Activated CD8-positive, alpha-beta T cell treated with anti-CD3 and anti-CD28 coated beads, Interleukin-2, amount 10 ng/mL, durations not matched to agents 7 days and 5 days (primary cell): ENCODE measurements around the gene NUP214. TPM values are rescaled to one million over a fixed set of nuclear protein-coding genes. Genes with fewer than 3 reads are reported as not detected.
"Not testable (repeated sequence)": the region's sequence is repeated elsewhere in the genome, so short reads cannot be mapped to it uniquely, and the experiment has no call there.

ENCODE experiments used
- ATAC-seq: fragments of 150-1000 bp; cut with Tn5 transposase; one replicate; pipeline ENCODE4 v1.10.0; 2021; ENCODE audit warnings: moderate library complexity
- CTCF ChIA-PET: fragments of 350-600 bp; sonication (Branson Sonifier 250); formaldehyde crosslinking; loops from one replicate; lab custom pipeline; 2021; ENCODE audit warnings: antibody characterized with exemption; lab: Charles Lee
- POLR2A ChIA-PET: fragments of 350-600 bp; sonication (Branson Sonifier 250); formaldehyde crosslinking; loops from one replicate; lab custom pipeline; 2021; ENCODE audit warnings: antibody characterized with exemption; lab: Charles Lee
- DNase-seq: peaks from one replicate; pipeline ENCODE4 v3.0.0-alpha.2; 2020
- H3K27ac Mint-ChIP-seq: one replicate; pipeline ENCODE4 v1.8.0; 2021; ENCODE audit warnings: mild to moderate bottlenecking, mixed read lengths
- H3K27me3 Mint-ChIP-seq: one replicate; pipeline ENCODE4 v1.8.0; 2021; ENCODE audit warnings: low read depth, mixed read lengths
- H3K36me3 Mint-ChIP-seq: one replicate; pipeline ENCODE4 v1.8.0; 2021; ENCODE audit warnings: low read depth, mixed read lengths
- H3K4me1 Mint-ChIP-seq: one replicate; pipeline ENCODE4 v1.8.0; 2021; ENCODE audit warnings: low read depth, mixed read lengths
- H3K4me3 Mint-ChIP-seq: one replicate; pipeline ENCODE4 v1.8.0; 2021; ENCODE audit warnings: mild to moderate bottlenecking, mixed read lengths
- H3K9me3 Mint-ChIP-seq: one replicate; pipeline ENCODE4 v1.8.0; 2022; ENCODE audit warnings: mixed read lengths; ENCODE audit not compliant: insufficient read depth
- total RNA-seq, 2 experiments: library from RNA; stranded (reverse); gene quantifications; one replicate each; pipeline ENCODE4 v1.2.3, GENCODE V29; 2021

The NUP214 gene
- total RNA-seq, 2 experiments from 2014 or later, result 61.3 to 63.5 TPM

GRCh38 chr9:131098391-131099101 is 26.8 kb upstream of the NUP214 start:
- Mint-ChIP-seq H3K4me3 (no peak overlapping the region), H3K9me3 (no peaks in the 10 kb centered on the region), H3K27me3 (peaks cover 36% of the 10 kb centered on the region), H3K27ac (no peak overlapping the region), H3K36me3 (no peaks in the 10 kb centered on the region), H3K4me1 (peaks cover 8% of the 10 kb centered on the region)
- DNase-seq (no peak), ATAC-seq (no peak)
- POLR2A ChIA-PET, result interaction anchor here (1.1 to 2.0 kb wide), 2 partner anchors 26 kb away, joined by 3 to 13 read pairs; partner anchors contain the start of gene NUP214
- CTCF ChIA-PET, result interaction anchor here (0.6 kb wide), 1 partner anchor 46 kb away, joined by 3 read pairs; no protein-coding TSS in a partner anchor

GRCh38 chr9:131099102-131099606 is 26.2 kb upstream of the NUP214 start:
- Mint-ChIP-seq H3K27ac (no peak overlapping the region), H3K36me3 (no peaks in the 10 kb centered on the region), H3K27me3 (peaks cover 33% of the 10 kb centered on the region), H3K4me1 (peaks cover 8% of the 10 kb centered on the region), H3K4me3 (no peak overlapping the region), H3K9me3 (no peaks in the 10 kb centered on the region)
- ATAC-seq (no peak), DNase-seq (no peak)
- CTCF ChIA-PET, result interaction anchor here (0.6 kb wide), 1 partner anchor 1724 kb away, joined by 4 read pairs; no protein-coding TSS in a partner anchor
- POLR2A ChIA-PET, result interaction anchor here (2.0 kb wide), 1 partner anchor 26 kb away, joined by 13 read pairs; the partner anchor contains the start of gene NUP214

DNA sequence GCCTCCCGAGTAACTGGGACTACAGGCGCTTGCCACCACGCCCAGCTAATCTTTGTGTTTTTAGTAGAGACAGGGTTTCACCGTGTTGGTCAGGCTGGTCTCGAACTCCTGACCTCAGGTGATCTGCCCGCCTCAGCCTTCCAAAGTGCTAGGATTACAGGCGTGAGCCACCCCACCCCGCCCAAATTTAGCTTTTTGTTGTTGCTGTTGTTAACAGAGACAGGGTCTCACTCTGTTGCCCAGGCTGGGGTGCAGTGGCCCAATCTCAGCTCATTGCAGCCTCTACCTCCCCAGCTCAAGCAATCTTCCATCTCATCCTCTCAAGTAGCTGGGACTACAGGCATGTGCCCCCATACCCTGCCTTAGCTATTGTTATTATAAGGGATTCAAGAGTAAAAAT is 25.5 kb upstream of the NUP214 start:
- not testable (repeated sequence) for H3K4me3 Mint-ChIP-seq, H3K27ac Mint-ChIP-seq, ATAC-seq, H3K36me3 Mint-ChIP-seq, H3K4me1 Mint-ChIP-seq, H3K9me3 Mint-ChIP-seq, DNase-seq
- CTCF ChIA-PET, result interaction anchor here (1.0 kb wide), 1 partner anchor 43 kb away, joined by 3 read pairs; no protein-coding TSS in a partner anchor
- POLR2A ChIA-PET, result interaction anchor here (2.0 kb wide), 1 partner anchor 25 kb away, joined by 13 read pairs; the partner anchor contains the start of gene NUP214
- peaks cover 26% of the 10 kb centered on the region for H3K27me3 Mint-ChIP-seq

DNA sequence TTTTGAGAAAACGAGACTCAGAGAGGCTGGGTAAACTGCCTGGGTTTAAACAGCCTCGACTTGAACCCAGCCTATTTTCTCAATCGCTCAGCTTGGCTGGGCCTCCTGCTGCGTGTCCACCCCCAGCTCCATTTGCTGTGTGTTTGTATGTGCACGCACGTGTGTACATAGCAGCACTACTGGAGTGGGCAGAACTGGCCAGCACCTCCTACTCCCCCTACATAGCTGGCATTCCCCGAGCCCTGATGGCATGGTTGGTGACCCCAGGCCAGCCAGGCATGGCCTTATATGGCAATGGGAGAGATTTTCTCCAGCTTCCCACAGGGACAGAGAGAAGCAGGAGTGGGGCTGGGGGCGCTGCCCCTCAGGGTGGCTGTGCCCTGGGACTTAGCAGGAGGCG is 24.9 kb upstream of the NUP214 start:
- Mint-ChIP-seq H3K4me1 (peaks cover 8% of the 10 kb centered on the region), H3K27me3 (peaks cover 20% of the 10 kb centered on the region), H3K9me3 (no peaks in the 10 kb centered on the region), H3K27ac (no peak overlapping the region), H3K36me3 (no peaks in the 10 kb centered on the region), H3K4me3 (no peak overlapping the region)
- ChIA-PET POLR2A (no interaction called here), CTCF (interaction anchor here (1.0 kb wide), 1 partner anchor 43 kb away, joined by 3 read pairs; no protein-coding TSS in a partner anchor)
- DNase-seq (no peak), ATAC-seq (no peak)

DNA sequence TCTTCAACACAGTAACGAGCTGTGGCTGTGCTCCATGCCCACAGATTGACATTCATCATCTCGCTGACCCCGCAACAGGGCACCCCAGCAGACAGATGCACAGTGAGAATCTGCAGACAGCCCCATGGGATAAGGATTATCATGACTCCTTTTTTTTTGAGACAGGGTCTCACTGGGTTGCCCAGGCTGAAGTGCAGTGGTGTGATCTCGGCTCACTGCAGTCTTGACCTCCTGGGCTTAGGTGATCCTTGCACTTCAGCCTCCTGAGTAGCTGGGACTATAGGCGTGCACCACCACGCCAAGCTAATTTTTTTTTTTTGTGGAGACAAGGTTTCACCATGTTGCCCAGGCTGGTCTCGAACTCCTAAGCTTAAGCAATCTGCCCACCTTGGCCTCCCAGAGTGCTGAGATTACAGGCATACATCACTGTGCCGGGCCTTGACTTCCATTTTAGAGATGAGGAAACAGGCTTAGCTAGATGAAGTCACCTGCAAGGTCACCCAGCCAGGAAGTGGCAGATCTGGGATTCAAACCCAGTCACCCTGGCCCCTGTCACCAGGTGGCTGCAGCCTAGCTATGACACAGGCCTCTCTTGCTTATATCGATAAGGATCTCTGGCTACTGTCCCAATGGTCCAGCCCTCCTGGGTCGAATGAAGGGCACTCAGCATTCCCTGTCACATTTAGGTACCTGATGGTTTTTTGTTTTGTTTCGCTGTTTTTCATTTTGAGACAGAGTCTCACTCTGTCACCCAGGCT is 24.0 kb upstream of the NUP214 start:
- POLR2A ChIA-PET, result interaction anchor here (0.7 kb wide), 1 partner anchor 209 kb away, joined by 3 read pairs; no protein-coding TSS in a partner anchor
- no peak overlapping the region for H3K4me3 Mint-ChIP-seq
- peaks cover 13% of the 10 kb centered on the region for H3K27me3 Mint-ChIP-seq
- CTCF ChIA-PET, result no interaction called here
- ATAC-seq (no peak), DNase-seq (no peak)
- H3K4me1 Mint-ChIP-seq, result peaks cover 3% of the 10 kb centered on the region
- H3K9me3 Mint-ChIP-seq, result no peaks in the 10 kb centered on the region
- no peaks in the 10 kb centered on the region for H3K36me3 Mint-ChIP-seq
- no peak overlapping the region for H3K27ac Mint-ChIP-seq

DNA sequence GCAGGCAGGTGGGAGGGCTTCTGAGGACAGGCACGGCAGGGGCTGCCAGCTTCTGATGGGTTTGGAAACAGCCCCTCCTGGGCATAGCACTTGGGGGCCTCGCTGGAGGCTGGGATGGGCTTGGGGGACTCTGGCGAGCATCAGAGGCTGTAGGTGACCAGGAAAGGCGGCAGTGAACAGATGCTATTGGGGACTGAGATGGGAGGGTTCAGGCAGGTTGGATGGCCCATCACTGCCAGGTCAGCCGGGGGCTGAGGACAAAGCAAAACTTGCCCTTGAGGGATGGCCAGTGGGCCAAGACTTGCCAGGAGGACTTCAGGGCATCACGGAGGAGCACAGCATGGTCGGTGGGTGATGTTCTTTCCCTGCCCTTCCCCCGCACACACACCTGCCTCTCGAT is 22.4 kb upstream of the NUP214 start:
- Mint-ChIP-seq H3K27me3 (peaks cover 2% of the 10 kb centered on the region), H3K4me3 (no peak overlapping the region), H3K9me3 (no peaks in the 10 kb centered on the region), H3K4me1 (no peaks in the 10 kb centered on the region), H3K36me3 (no peaks in the 10 kb centered on the region), H3K27ac (no peak overlapping the region)
- POLR2A ChIA-PET, result interaction anchor here (0.6 kb wide), 1 partner anchor 28 kb away, joined by 3 read pairs; no protein-coding TSS in a partner anchor
- CTCF ChIA-PET, result no interaction called here
- ATAC-seq (no peak), DNase-seq (no peak)

DNA sequence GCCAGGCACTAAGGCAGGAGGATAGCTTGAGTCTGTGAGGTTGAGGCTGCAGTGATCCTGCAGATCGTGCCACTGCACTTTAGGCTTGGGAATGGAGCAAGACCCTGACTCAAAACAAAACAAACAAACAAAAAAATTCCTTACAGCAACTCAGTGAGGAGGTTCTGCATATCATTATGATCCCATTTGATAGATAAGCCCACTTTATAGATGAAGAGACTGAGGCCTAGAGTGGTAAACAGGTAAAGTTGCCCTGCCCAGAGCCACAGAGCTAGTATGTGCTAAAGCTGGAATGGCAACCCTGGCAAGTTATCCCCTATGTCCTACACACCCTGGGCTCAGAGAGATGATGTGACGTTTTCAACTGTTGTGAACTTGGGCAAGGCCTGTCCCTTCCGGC is 21.9 kb upstream of the NUP214 start:
- CTCF ChIA-PET, result no interaction called here
- no peaks in the 10 kb centered on the region for H3K9me3 Mint-ChIP-seq
- no peak for ATAC-seq

DNA sequence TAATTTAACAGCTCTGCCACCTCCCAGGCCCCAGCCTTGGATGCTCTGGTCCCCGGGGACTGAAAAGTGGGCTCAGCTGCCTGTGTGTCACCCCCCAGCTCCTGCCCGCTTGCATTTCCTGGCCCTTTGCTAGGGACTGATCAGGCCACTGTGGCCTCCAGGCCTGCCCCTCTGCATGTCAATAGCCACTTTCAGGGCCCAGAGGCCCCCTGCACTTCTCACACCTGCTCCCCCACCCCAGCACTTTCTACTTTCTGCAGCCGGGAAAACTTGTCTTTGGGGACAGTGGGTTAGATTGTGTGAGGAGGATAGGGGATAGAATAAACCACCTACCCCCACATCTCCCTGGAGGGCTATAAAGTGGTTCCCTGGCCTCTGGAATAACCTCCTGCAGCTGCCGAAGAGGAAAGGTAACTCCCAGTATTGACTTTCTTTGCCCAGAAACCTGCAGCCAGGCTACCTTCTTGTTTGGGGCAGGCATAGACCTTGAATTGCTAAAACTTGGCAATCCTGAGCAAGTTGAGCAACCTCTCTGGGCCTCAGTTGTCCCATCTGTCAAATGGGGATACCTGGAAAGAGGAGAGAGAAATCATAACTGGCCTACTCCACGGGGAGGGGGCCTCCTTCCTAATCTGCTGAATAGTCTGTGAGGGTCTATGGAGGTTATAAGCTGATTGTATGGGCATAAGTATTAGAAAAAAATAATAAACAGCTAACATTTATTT is 21.2 kb upstream of the NUP214 start:
- Mint-ChIP-seq H3K27ac (no peak overlapping the region), H3K36me3 (no peaks in the 10 kb centered on the region), H3K4me1 (no peaks in the 10 kb centered on the region), H3K27me3 (no peaks in the 10 kb centered on the region), H3K9me3 (no peaks in the 10 kb centered on the region), H3K4me3 (no peak overlapping the region)
- no peak for ATAC-seq
- CTCF ChIA-PET, result no interaction called here
- no peak for DNase-seq
- POLR2A ChIA-PET, result no interaction called here

More for the DNA sequence above, 21.9 kb upstream of the NUP214 start:
- Mint-ChIP-seq H3K27me3 (no peaks in the 10 kb centered on the region), H3K4me1 (no peaks in the 10 kb centered on the region), H3K27ac (no peak overlapping the region), H3K4me3 (no peak overlapping the region), H3K36me3 (no peaks in the 10 kb centered on the region)
- POLR2A ChIA-PET, result no interaction called here
- DNase-seq, result no peak

- ATAC-seq, result no peak
- no peak for DNase-seq
- Mint-ChIP-seq H3K36me3 (no peaks in the 10 kb centered on the region), H3K4me1 (no peaks in the 10 kb centered on the region), H3K9me3 (no peaks in the 10 kb centered on the region), H3K4me3 (no peak overlapping the region), H3K27me3 (no peaks in the 10 kb centered on the region), H3K27ac (no peak overlapping the region)
- ChIA-PET CTCF (no interaction called here), POLR2A (interaction anchor here (1.1 kb wide), 1 partner anchor 19 kb away, joined by 3 read pairs; the partner anchor contains the start of gene NUP214)
Observed at GRCh38 chr9:131105952-131106351, 19.4 kb upstream of the NUP214 start.

GRCh38 chr9:131107760-131108159 is 17.6 kb upstream of the NUP214 start:
- ChIA-PET CTCF (no interaction called here), POLR2A (no interaction called here)
- H3K27me3 Mint-ChIP-seq, result no peaks in the 10 kb centered on the region
- DNase-seq, result no peak
- no peak overlapping the region for H3K27ac Mint-ChIP-seq
- no peaks in the 10 kb centered on the region for H3K36me3 Mint-ChIP-seq
- no peak overlapping the region for H3K4me3 Mint-ChIP-seq
- no peaks in the 10 kb centered on the region for H3K4me1 Mint-ChIP-seq
- no peak for ATAC-seq
- H3K9me3 Mint-ChIP-seq, result no peaks in the 10 kb centered on the region

DNA sequence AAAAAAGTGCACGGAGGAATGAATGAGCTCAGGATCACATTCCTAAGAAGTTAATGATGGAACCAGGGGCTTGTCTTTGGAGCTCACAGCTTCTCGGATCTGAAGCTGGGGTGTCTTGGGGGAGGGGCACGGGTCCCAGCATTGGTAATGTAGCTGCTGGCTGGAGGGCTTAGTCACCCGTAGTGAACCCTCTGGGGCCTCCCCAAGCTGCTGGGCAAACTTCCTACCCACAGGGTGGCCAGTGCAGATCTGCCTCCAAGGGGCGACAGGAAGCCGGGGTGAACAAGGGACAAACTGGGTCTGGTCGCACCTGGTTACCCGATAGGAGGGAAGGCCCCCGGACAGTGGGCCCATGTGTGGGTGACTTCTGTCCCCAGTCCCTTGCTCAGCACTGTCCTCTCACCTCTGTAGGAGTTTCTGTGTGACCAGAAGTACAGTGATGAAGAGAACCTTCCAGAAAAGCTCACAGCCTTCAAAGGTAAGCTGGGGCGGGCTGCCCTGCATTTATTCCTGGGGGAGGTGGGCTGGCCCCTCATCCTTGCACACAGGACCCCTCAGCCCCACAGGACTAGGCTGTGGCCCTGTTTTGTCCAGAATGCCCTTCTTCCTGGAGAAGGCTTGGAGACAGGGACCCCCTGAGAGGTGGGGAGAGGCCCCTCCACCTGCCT is 14.1 kb upstream of the NUP214 start:
- no peak overlapping the region for H3K4me3 Mint-ChIP-seq
- H3K27ac Mint-ChIP-seq, result no peak overlapping the region
- no peaks in the 10 kb centered on the region for H3K36me3 Mint-ChIP-seq
- no peak for DNase-seq
- H3K9me3 Mint-ChIP-seq, result no peaks in the 10 kb centered on the region
- ChIA-PET POLR2A (interaction anchor here (1.1 kb wide), 1 partner anchor 14 kb away, joined by 3 read pairs; the partner anchor contains the start of gene NUP214), CTCF (interaction anchor here (0.8 kb wide), 1 partner anchor 225 kb away, joined by 3 read pairs; no protein-coding TSS in a partner anchor)
- H3K27me3 Mint-ChIP-seq, result peaks cover 2% of the 10 kb centered on the region
- no peak for ATAC-seq
- H3K4me1 Mint-ChIP-seq, result no peaks in the 10 kb centered on the region
